NCI-H1694 treated with DMSO at 0.1 percent for 48 hours (cell line): ENCODE measurements around the gene ABCD1.
"Not testable (repeated sequence)": the region's sequence is repeated elsewhere in the genome, so short reads cannot be mapped to it uniquely, and the experiment has no call there.

Experiments
- DNase-seq: peaks from one replicate; lab custom pipeline; 2025; lab: John Stamatoyannopoulos, UW

ABCD1 gene

GRCh38 chrX:153694256-153694655 lies 30.4 kb upstream of the ABCD1 start:
- not testable (repeated sequence) for DNase-seq

- no peak for DNase-seq
Measured at GRCh38 chrX:153694687-153695270, 29.9 kb upstream of the ABCD1 start.

- DNase-seq, result no peak
Measured at GRCh38 chrX:153696100-153696499, 28.6 kb upstream of the ABCD1 start.

- DNase-seq, result not testable (repeated sequence)
Measured at GRCh38 chrX:153696538-153696937, 28.1 kb upstream of the ABCD1 start.

GRCh38 chrX:153696986-153697722 lies 27.5 kb upstream of the ABCD1 start:
- DNase-seq, result not testable (repeated sequence)

GRCh38 chrX:153697924-153698865 lies 26.5 kb upstream of the ABCD1 start:
- DNase-seq, result no peak

GRCh38 chrX:153699210-153699783 lies 25.4 kb upstream of the ABCD1 start:
- not testable (repeated sequence) for DNase-seq

GRCh38 chrX:153699784-153700371 lies 24.8 kb upstream of the ABCD1 start:
- DNase-seq, result not testable (repeated sequence)

- no peak for DNase-seq
Measured at GRCh38 chrX:153700376-153700945, 24.2 kb upstream of the ABCD1 start.

GRCh38 chrX:153700967-153701366 lies 23.7 kb upstream of the ABCD1 start:
- no peak for DNase-seq

GRCh38 chrX:153701706-153702105 lies 22.9 kb upstream of the ABCD1 start:
- DNase-seq, result no peak

GRCh38 chrX:153702336-153703035 lies 22.2 kb upstream of the ABCD1 start:
- DNase-seq, result no peak

- DNase-seq, result no peak
Measured at GRCh38 chrX:153703036-153703370, 21.7 kb upstream of the ABCD1 start.

- no peak for DNase-seq
Measured at GRCh38 chrX:153704021-153704526, 20.6 kb upstream of the ABCD1 start.

GRCh38 chrX:153704631-153705402 lies 19.8 kb upstream of the ABCD1 start:
- DNase-seq, result not testable (repeated sequence)

- DNase-seq, result not testable (repeated sequence)
Measured at GRCh38 chrX:153705403-153706060, 19.1 kb upstream of the ABCD1 start.

- no peak for DNase-seq
Measured at GRCh38 chrX:153706799-153707198, 17.9 kb upstream of the ABCD1 start.

- DNase-seq, result no peak
Measured at GRCh38 chrX:153707406-153707805, 17.2 kb upstream of the ABCD1 start.

- peak; percentile 55 for DNase-seq
Measured at GRCh38 chrX:153708415-153708814, 16.2 kb upstream of the ABCD1 start.
